HG03558 (cell line): Measurements from ENCODE around the gene HNF4A.

Experiments
- ATAC-seq: cut with Tn5 transposase; IDR thresholded peaks from one replicate; pipeline ENCODE4 v1.9.1; 2021; ENCODE audit warnings: moderate number of reproducible peaks; ENCODE audit not compliant: unreplicated experiment; ENCODE audit errors: extremely low read depth

Gene HNF4A

GRCh38 chr20:44404204-44405181 is 49.0 kb downstream of the HNF4A start:
- no peak for ATAC-seq

GRCh38 chr20:44405257-44405656 is 49.8 kb downstream of the HNF4A start:
- no peak for ATAC-seq

GRCh38 chr20:44405785-44406571 is 50.5 kb downstream of the HNF4A start:
- ATAC-seq = no peak

GRCh38 chr20:44406572-44407137 is 51.2 kb downstream of the HNF4A start:
- no peak for ATAC-seq

GRCh38 chr20:44407402-44408184 is 52.1 kb downstream of the HNF4A start:
- ATAC-seq = no peak

GRCh38 chr20:44409132-44409600 is 53.7 kb downstream of the HNF4A start:
- ATAC-seq = no peak

GRCh38 chr20:44410583-44411019 is 55.1 kb downstream of the HNF4A start:
- ATAC-seq = no peak

- no peak for ATAC-seq
Measured at GRCh38 chr20:44411020-44411756, 55.7 kb downstream of the HNF4A start.

- ATAC-seq = no peak
Measured at GRCh38 chr20:44411757-44412401, 56.4 kb downstream of the HNF4A start.

GRCh38 chr20:44412402-44413144 is 57.1 kb downstream of the HNF4A start:
- ATAC-seq = no peak

- no peak for ATAC-seq
Measured at GRCh38 chr20:44413575-44414345, 58.3 kb downstream of the HNF4A start.

GRCh38 chr20:44414346-44414714 is 58.8 kb downstream of the HNF4A start:
- ATAC-seq = no peak

GRCh38 chr20:44414808-44415207 is 59.3 kb downstream of the HNF4A start:
- ATAC-seq = no peak

- no peak for ATAC-seq
Measured at GRCh38 chr20:44415833-44416715, 60.6 kb downstream of the HNF4A start.

- no peak for ATAC-seq
Measured at GRCh38 chr20:44418069-44418905, 62.8 kb downstream of the HNF4A start.
